ENCODE data around the gene SIGLEC11.

- no peak for TF ChIP-seq GATA3 (IDR thresholded peaks at IDR 0.05; ENCODE audit: low read depth, low read length)
- TF ChIP-seq GATA2 (IDR thresholded peaks at IDR 0.05; ENCODE audit: low read depth, low read length) = no peak
These were observed 6.0 kb downstream of the SIGLEC11 start for GRCh38 chr19:49954933-49955332.
